ENCODE results near the gene MTRR.
A peak's percentile ranks its signal among the peaks of the same experiment; 100 is the strongest.

- TF ChIP-seq CTCF (conservative IDR thresholded peaks at IDR 0.05 in 1 of 2, IDR thresholded peaks at IDR 0.05 in 1 of 2; ENCODE audit: extremely low read depth in 1 of 2, insufficient read depth in 1 of 2, low read depth in 1 of 2, low read length in 2 of 2) (peak; percentile 82 to 84), EZH2 (IDR thresholded peaks at IDR 0.05; ENCODE audit: borderline replicate concordance, low read length) (no peak)
Measured at GRCh38 chr5:7927466-7928375, 58.8 kb downstream of the MTRR start.
